Stomach (tissue), 9 donors: ENCODE data around the gene ADGRL2. TPM values are rescaled to one million over a fixed set of nuclear protein-coding genes. Genes with fewer than 3 reads are reported as not detected.

Experiments used
- DNase-seq, 2 donors: peaks; one replicate each; pipeline versions ENCODE4 v3.0.0 to v3.0.0-alpha.2; 2013 to 2019
- H3K27ac ChIP-seq, 5 donors: fragments of 200-600 bp in 4 of 5; sonication (generic) in 4 of 5; one replicate each; pipeline ENCODE4 v1.5.1; 2013 to 2019; ENCODE audit warnings: mild to moderate bottlenecking in 1 of 5, moderate library complexity in 1 of 5
- H3K27me3 ChIP-seq, 3 donors: fragments of 200-600 bp; sonication (generic); one replicate each; pipeline ENCODE4 v1.5.1; 2017 to 2019; ENCODE audit warnings: mixed run types in 1 of 3
- H3K36me3 ChIP-seq, 4 donors: fragments of 200-600 bp; sonication (generic); 1 replicate in 3 of 4; 2 replicates in 1 of 4; pipeline ENCODE4 v1.5.1; 2016 to 2019
- H3K4me1 ChIP-seq, 4 donors: fragments of 200-600 bp; sonication (generic); one replicate each; pipeline ENCODE4 v1.5.1; 2016 to 2019
- H3K4me3 ChIP-seq, 4 donors: fragments of 200-600 bp; sonication (generic) in 3 of 4; one replicate each; pipeline ENCODE4 v1.5.1; 2016 to 2019; ENCODE audit warnings: mild to moderate bottlenecking in 1 of 4
- H3K9me3 ChIP-seq, 4 donors: fragments of 200-600 bp; sonication (generic); one replicate each; pipeline ENCODE4 v1.5.1; 2016 to 2019
- CTCF ChIP-seq, 7 experiments: fragments of 450-650 bp in 4 of 7; fragments of 200-600 bp in 3 of 7; sonication (generic) in 3 of 7; IDR thresholded peaks; one replicate each; pipeline ENCODE4 v1.5.1; 2016 to 2019; ENCODE audit warnings: antibody characterized with exemption in 7 of 7, control low read depth in 2 of 7, mild to moderate bottlenecking in 1 of 7
- EP300 ChIP-seq: sonication (generic); formaldehyde crosslinking; IDR thresholded peaks from one replicate; pipeline ENCODE4 v1.6.1; 2017; ENCODE audit warnings: antibody characterized with exemption
- POLR2A ChIP-seq, 4 donors: fragments of 450-650 bp; IDR thresholded peaks; one replicate each; pipeline ENCODE4 v1.6.1; 2016; ENCODE audit warnings: antibody characterized with exemption in 4 of 4, control low read depth in 2 of 4, mild to moderate bottlenecking in 1 of 4, moderate library complexity in 1 of 4
- POLR2AphosphoS5 ChIP-seq, 3 donors: sonication (generic); formaldehyde crosslinking; IDR thresholded peaks; one replicate each; pipeline ENCODE4 v1.6.1; 2016; ENCODE audit warnings: antibody characterized with exemption in 3 of 3
- WGBS, 5 donors: extraction: QIAGEN DNeasy Blood & Tissue Kit in 3 of 5; methylation state at CpG; one replicate each; pipeline versions ENCODE4 v1.1.5 to v1.1.7; 2013 to 2018; 5-methylcytosine and 5-hydroxymethylcytosine counted together
- intact Hi-C: fragments of 100-400 bp; cut with DNase I; formaldehyde crosslinking; loops from one replicate; pipeline ENCODE4 v1.15.1; 2023; ENCODE audit warnings: low total_unique reads
- polyA plus RNA-seq, 3 donors: library from polyadenylated mRNA; stranded (reverse); fragments of 200-250 nt; gene quantifications; one replicate each; pipeline ENCODE4 v1.2.3, GENCODE V29; 2013
- total RNA-seq, 5 donors: library from RNA; depleted of rRNA; stranded (reverse); fragments of >200 nt; gene quantifications; one replicate each; pipeline versions ENCODE4 v1.1.0 to v1.2.3, GENCODE V29; 2014 to 2016
- donor health status: healthy with polysubstance abuse.
- donor health status: Bipolar disorder and iron deficiency.
- donor health status: healthy.

The ADGRL2 gene
- total and polyA plus RNA-seq, 8 donors = 13.0 to 173 (median 23.7) TPM

GRCh38 chr1:82032068-82032467, 231.3 kb downstream of the ADGRL2 start:
- intact Hi-C loops = no loop called here
- TF ChIP-seq POLR2AphosphoS5 (IDR thresholded peaks at IDR 0.05) (no peak), EP300 (no peak), POLR2A (IDR thresholded peaks at IDR 0.05) (no peak), CTCF (IDR thresholded peaks at IDR 0.05) (no peak)
- 86 to 92% (median 90%) methylated on average over 2 of the region's 2 CpGs for WGBS, 5 donors
- DNase-seq = no peak
- Histone ChIP-seq H3K4me1 (no peaks in the 10 kb centered on the region), H3K36me3 (no peaks in the 10 kb centered on the region), H3K27me3 (no peaks in the 10 kb centered on the region), H3K27ac (no peak overlapping the region), H3K9me3 (no peaks in the 10 kb centered on the region), H3K4me3 (no peak overlapping the region)

- intact Hi-C loops = no loop called here
- TF ChIP-seq CTCF (IDR thresholded peaks at IDR 0.05) (no peak), POLR2AphosphoS5 (IDR thresholded peaks at IDR 0.05) (no peak)
- WGBS, 5 donors = 86 to 95% (median 92%) methylated on average over 3 of the region's 3 CpGs
- DNase-seq = no peak
- H3K4me3 ChIP-seq = no peak overlapping the region
- no peak overlapping the region for H3K27ac ChIP-seq
- H3K9me3 ChIP-seq = no peaks in the 10 kb centered on the region
- H3K27me3 ChIP-seq = no peaks in the 10 kb centered on the region
- H3K36me3 ChIP-seq = no peaks in the 10 kb centered on the region
- H3K4me1 ChIP-seq = no peaks in the 10 kb centered on the region
These were observed 234.1 kb downstream of the ADGRL2 start for GRCh38 chr1:82034812-82035211.
